Fibroblast of pulmonary artery (primary cell): ENCODE data around the gene PPP1R15A.
"Not testable (repeated sequence)": the region's sequence is repeated elsewhere in the genome, so short reads cannot be mapped to it uniquely, and the experiment has no call there.

Experiments
- DNase-seq: peaks from one replicate; pipeline ENCODE4 v3.0.0-alpha.2; 2010; ENCODE audit warnings: low read depth
- H3K4me3 ChIP-seq: replicated peaks from 2 replicates; pipeline ENCODE4 v1.5.1; 2011; ENCODE audit warnings: low read depth, mild to moderate bottlenecking, control low read depth, low read length, moderate library complexity
- TF ChIP-seq, protein P1 (sequence below): IDR thresholded peaks from 2 replicates; pipeline ENCODE4 v1.5.1; 2011; ENCODE audit warnings: mild to moderate bottlenecking, control low read depth, low read length, inconsistent platforms; ENCODE audit errors: missing control alignments

PPP1R15A gene

DNA sequence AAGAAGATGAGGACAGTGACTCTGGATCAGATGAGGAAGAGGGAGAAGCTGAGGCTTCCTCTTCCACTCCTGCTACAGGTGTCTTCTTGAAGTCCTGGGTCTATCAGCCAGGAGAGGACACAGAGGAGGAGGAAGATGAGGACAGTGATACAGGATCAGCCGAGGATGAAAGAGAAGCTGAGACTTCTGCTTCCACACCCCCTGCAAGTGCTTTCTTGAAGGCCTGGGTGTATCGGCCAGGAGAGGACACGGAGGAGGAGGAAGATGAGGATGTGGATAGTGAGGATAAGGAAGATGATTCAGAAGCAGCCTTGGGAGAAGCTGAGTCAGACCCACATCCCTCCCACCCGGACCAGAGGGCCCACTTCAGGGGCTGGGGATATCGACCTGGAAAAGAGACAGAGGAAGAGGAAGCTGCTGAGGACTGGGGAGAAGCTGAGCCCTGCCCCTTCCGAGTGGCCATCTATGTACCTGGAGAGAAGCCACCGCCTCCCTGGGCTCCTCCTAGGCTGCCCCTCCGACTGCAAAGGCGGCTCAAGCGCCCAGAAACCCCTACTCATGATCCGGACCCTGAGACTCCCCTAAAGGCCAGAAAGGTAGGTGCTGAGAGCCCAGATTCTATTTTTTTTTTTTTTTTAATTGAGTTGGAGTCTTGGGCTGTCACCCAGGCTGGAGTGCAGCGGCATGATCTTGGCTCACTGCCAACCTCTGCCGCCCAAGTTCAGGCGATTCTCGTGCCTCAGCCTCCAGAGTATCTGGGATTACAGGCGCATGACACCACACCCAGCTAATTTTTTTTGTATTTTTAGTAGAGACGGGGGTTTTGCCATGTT is 2.3 kb downstream of the PPP1R15A start:
- TF ChIP-seq, protein P1, sequence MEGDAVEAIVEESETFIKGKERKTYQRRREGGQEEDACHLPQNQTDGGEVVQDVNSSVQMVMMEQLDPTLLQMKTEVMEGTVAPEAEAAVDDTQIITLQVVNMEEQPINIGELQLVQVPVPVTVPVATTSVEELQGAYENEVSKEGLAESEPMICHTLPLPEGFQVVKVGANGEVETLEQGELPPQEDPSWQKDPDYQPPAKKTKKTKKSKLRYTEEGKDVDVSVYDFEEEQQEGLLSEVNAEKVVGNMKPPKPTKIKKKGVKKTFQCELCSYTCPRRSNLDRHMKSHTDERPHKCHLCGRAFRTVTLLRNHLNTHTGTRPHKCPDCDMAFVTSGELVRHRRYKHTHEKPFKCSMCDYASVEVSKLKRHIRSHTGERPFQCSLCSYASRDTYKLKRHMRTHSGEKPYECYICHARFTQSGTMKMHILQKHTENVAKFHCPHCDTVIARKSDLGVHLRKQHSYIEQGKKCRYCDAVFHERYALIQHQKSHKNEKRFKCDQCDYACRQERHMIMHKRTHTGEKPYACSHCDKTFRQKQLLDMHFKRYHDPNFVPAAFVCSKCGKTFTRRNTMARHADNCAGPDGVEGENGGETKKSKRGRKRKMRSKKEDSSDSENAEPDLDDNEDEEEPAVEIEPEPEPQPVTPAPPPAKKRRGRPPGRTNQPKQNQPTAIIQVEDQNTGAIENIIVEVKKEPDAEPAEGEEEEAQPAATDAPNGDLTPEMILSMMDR, result no peak
- peak overlapping the region; percentile 92 for H3K4me3 ChIP-seq
- DNase-seq, result peak; percentile 63

DNA sequence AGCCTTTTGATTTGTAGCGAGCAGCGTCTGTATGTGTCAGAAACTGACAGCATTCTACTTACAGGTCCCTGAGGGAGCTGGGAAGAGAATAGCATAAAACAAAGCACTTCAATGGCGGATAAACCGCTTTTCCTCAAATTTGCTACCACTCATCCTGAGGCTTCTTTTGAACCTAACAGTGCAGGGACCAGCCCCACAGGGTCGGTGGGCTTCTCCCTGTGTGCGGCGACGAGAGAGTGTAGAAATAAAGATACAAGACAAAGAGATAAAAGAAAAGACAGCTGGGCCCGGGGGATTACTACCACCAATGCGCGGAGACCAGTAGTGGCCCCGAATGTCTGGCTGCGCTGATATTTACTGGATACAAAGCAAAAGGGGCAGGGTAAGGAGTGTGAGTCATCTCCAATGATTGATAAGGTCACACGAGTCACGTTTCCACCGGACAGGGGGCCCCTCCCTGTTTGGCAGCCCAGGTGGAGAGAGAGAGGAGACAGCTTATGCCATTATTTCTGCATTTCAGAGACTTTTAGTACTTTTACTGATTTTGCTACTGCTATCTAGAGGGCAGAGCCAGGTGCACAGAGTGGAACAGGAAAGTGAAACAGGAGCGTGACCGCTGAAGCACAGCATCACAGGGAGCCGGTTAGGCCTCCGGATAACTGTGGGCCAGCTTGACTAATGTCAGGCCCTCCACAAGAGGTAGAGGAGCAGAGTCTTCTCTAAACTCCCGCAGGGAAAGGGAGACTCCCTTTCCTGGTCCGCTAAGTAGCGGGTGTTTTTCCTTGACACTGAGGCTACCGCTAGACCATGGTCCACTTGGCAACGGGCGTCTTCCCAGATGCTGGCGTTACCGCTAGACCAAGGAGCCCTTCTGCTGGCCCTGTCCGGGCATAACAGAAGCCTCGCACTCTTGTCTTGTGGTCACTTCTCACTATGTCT is 4.1 kb downstream of the PPP1R15A start:
- H3K4me3 ChIP-seq, result peak overlapping the region; percentile 92
- DNase-seq, result peak; percentile 47

DNA sequence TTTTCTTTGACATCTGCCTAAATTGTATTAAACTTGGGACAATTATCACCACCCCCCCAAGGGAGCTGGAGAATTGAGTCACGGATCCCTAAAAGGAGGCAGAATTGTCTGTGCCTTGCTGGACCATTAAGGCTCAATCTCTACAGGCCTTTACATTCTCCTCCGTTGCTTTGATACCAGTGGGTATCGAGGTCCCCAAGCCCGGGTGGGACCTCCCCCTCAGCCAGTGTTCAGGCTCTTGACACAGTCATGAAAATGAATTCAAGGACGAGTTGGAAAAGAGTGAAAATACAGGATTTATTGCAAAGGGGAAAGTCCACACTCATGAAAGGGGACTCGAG is 5.6 kb downstream of the PPP1R15A start:
- TF ChIP-seq, protein P1, result no peak
- no peak for DNase-seq
- H3K4me3 ChIP-seq, result no peak overlapping the region

DNA sequence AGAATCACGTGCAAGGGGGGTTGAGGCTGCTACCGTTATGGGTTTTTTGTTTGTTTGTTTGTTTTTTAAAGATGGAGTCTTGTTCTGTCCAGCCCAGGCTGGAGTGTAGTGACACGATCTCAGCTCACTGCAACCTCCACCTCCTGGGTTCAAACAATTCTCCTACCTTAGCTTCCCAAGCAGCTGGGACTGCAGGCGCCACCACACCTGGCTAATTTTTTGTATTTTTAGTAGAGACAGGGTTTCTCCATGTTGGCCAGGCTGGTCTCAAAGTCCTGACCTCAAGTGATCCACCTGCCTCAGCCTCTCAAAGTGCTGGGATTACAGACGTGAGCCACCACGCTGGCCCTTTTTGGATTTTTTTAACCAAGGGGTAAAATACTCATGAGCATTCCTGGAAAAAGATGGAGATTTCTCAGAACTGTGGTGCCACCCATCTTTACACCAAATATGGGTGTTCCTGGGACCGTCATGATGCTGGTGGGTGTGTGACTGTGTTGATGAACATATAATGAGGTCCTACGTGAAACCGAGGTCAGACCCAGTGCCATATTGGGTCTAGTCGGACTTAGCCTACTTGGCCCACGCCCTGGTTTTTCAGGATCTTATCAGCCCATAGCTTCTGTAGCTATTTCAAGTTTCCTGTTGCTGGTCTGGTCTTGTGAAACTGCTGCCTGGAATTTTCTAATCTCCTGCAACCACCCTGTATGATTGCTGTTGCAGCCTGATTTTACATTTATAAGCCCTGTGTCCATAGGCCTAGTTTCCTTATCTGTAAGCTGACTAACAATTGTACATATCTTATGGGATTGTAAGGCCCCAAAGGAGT is 6.2 kb downstream of the PPP1R15A start:
- TF ChIP-seq, protein P1, result no peak
- DNase-seq, result peak; percentile 95
- H3K4me3 ChIP-seq, result no peak overlapping the region

GRCh38 chr19:48879025-48879637 is 6.9 kb downstream of the PPP1R15A start:
- no peak overlapping the region for H3K4me3 ChIP-seq
- DNase-seq, result no peak
- TF ChIP-seq, protein P1, result no peak

DNA sequence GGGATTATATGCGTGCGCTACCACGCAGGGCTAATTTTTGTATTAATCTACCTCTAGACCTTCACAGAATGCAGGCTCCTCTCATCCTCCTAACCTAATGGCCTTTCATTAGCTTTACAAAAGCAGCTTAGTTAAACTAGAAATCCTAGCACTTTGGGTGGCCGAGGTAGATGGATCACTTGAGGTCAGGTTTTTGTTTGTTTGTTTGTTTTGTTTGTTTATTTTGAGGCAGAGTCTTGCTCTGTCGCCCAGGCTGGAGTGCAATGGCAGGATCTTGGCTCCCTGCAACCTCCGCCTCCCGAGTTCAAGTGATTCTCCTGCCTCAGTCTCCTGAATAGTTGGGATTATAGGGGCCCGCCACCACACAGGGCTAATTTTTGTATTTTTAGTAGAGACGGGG is 7.5 kb downstream of the PPP1R15A start:
- DNase-seq, H3K4me3 ChIP-seq: not testable (repeated sequence)

DNA sequence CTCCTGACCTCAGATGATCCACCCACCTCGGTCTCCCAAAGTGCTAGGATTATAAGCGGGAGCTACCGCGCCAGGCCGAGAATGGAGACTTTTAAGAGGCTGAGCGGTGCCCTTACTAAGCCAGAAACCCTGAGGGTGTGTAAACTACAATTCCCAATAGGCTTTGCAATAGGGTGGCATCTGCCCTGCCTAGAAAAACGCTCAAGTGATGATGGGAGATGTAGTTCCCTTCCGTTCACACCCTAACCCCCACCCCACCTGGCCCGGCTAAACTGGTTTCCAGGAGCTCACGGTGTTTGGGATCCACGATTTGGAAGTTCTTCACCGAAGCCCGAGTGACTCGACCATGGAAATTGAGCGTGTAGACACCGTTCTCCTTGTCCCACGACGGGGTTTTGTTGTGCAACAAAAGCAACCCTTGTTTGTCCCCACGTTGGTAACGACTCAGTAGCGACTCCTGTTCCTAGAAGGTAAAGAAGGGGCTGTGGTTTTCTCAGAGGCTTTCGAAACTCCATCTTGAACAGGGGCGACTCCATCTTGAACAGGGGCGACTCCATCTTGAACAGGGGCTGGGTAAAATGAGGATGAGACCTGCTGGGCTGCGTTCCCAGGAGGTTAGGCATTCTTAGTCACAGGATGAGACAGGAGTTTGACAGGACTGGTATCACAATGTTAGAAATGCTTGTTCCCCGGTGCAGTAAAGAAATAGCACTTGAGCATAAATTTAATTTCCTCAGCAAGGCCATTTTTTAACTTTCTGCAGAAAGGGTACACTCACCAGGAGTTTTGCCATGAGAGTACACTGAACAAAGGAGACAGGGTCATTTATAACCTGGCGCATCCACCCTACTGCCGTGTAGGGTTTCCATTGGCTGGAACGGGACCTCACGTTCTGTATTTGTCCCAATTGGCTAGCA is 9.8 kb downstream of the PPP1R15A start:
- TF ChIP-seq, protein P1, result no peak
- DNase-seq, result no peak
- H3K4me3 ChIP-seq, result no peak overlapping the region
